NCI-H345 treated with DMSO at 0.1 percent for 48 hours (cell line): ENCODE measurements around the gene PACS1.
"Not testable (repeated sequence)": the region's sequence is repeated elsewhere in the genome, so short reads cannot be mapped to it uniquely, and the experiment has no call there.

Source experiments
- DNase-seq: peaks from one replicate; lab custom pipeline; 2025; ENCODE audit not compliant: unreplicated experiment; lab: John Stamatoyannopoulos, UW

Gene PACS1

DNA sequence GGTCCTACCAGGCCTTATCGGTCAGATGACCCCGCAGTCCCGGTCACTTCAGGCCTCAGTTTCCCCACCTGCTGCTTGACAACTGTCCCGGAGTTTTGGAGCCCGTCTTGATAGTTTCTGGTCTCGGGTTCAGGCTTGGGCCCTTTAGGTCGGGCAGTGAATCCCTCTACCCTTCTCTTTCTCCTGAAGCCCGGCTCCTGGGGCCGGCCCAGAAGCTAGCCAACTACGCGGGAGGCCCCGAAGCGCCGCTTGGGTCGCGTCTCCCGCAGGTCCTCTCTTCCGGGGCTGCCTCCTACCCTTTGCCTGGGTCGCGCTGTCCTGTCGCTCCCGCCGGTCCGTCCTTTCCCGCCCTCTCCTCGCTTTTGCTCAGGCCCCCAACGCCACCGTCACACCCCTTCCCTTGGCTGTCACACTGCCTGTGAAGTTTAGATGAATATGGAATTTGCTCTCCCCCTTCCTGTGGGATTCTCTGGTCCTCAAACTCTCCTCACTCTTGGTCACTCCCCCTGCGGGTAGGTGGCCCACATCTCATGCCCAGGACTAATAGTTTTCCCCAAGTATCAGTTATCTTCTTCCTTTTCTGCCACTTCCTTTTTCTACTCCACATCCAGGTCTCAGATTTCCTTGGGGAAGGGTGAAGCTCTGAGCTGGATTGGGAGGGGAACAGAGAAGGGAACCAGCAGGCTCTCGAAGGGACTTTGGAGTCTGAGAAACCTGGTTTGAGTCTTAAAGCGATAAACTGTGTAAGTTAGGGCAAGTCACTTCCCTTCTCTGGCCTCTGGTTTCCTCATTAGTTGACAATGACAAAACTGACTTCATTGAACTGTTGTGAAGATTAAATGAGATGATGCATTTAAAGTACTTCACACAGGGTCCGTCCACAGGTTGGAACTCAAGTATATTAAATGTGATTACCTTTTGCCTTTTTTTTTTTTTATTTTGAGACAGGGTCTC, 199.2 kb downstream of the PACS1 start:
- no peak for DNase-seq

GRCh38 chr11:66271816-66272215, 201.7 kb downstream of the PACS1 start:
- no peak for DNase-seq

- no peak for DNase-seq
Measured at GRCh38 chr11:66272596-66272995, 202.5 kb downstream of the PACS1 start.

DNA sequence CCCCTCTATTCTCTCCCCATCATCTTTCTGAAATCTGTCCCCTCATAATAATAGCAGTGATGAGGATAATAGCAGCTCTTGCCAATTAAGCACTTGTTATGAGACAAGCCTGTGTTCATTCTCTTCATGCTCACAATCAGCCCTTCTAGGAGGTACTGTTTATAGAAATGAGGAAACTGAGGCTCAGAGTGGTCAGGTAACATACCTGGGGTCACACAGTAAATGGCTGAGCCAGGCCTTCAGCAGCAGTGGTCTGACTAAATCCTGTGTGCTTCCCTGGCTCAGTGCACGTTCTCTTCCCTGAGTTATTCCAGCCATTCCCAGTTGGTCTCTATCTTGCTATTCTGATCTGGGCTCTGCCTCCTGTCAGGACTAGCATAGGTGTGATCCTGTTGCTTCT, 204.1 kb downstream of the PACS1 start:
- DNase-seq: no peak

- DNase-seq: no peak
Measured at GRCh38 chr11:66275396-66275795, 205.3 kb downstream of the PACS1 start.

DNA sequence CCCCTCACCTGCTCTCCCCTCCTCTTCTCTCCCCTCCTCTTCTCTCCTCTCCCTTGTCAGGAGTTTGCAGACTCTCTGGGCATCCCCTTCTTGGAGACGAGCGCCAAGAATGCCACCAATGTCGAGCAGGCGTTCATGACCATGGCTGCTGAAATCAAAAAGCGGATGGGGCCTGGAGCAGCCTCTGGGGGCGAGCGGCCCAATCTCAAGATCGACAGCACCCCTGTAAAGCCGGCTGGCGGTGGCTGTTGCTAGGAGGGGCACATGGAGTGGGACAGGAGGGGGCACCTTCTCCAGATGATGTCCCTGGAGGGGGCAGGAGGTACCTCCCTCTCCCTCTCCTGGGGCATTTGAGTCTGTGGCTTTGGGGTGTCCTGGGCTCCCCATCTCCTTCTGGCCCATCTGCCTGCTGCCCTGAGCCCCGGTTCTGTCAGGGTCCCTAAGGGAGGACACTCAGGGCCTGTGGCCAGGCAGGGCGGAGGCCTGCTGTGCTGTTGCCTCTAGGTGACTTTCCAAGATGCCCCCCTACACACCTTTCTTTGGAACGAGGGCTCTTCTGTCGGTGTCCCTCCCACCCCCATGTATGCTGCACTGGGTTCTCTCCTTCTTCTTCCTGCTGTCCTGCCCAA, 206.0 kb downstream of the PACS1 start:
- no peak for DNase-seq

- DNase-seq: not testable (repeated sequence)
Measured at GRCh38 chr11:66276619-66277018, 206.5 kb downstream of the PACS1 start.

GRCh38 chr11:66277064-66277463, 207.0 kb downstream of the PACS1 start:
- DNase-seq: not testable (repeated sequence)

- peak; percentile 33 for DNase-seq
Measured at GRCh38 chr11:66277471-66278362, 207.6 kb downstream of the PACS1 start, which contains the start of gene CNIH2. Gene CNIH2, plus strand, starts transcription at chr11:66278175. Its CDS starts 282 bp downstream, at chr11:66278457.

DNA sequence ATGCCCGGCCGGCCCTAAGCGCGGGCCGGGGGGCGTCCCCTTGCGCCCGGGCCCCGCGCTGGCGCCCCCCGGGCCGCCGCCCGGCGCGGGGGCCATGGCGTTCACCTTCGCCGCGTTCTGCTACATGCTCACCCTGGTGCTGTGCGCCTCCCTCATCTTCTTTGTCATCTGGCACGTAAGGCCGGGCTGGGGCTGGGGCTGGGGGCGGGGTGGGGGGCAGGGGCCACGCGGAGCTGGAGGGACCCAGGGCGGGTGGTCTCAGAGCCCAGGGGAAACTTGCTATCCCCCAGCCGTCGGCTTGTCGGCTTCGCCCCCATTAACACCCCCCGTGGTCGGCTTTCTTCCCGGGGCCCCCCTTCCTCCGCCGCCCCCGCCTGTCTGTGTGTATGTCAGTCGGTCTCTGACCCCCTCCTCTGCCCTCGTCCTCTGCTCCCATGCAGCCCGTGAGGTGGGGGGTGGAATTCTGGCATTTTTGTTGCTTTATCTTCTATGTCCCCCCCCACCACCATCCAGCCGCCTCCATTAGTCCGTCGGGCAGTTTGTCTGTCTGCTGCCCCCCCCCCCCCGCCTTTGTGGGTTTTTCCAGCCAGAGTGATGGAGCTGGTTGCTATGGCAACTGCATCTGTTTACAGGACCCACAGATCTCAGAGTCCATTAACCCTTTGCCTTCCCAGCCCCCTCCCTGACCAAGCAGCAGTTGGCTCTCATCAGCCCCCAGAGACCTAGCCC, 208.5 kb downstream of the PACS1 start:
- no peak for DNase-seq

DNA sequence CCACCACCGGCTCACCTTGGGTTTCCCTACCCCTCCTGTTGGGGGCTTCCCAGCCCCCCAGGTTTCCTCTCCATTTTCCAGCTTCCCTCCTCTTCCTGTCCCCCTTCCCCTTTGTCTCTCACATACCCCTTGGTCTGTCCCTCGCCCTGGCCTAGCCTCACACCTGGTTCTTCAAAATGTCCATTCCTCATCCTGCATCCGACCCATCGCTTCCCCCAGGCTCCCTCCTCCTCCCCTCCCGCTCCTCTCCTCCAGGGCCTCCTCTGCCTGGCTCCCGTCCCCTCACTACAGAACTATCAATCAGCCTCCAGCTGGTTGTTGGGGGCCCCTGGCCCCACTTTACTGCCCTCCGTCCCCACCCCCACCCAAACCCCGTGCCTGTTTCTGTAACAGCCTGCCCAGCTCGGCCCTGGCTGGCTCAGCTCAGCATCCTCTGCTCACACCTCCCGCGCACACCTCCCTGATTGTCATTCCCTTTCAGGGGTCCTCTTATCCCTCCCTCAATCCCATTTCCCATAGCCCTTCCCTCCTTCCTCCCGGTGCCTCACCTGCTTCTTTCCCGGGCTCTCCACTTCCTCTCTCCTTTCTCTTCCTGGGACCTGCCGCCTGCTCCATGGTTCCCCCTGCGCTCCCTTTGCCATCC, 209.1 kb downstream of the PACS1 start:
- no peak for DNase-seq

GRCh38 chr11:66280428-66280827, 210.4 kb downstream of the PACS1 start:
- DNase-seq: no peak

DNA sequence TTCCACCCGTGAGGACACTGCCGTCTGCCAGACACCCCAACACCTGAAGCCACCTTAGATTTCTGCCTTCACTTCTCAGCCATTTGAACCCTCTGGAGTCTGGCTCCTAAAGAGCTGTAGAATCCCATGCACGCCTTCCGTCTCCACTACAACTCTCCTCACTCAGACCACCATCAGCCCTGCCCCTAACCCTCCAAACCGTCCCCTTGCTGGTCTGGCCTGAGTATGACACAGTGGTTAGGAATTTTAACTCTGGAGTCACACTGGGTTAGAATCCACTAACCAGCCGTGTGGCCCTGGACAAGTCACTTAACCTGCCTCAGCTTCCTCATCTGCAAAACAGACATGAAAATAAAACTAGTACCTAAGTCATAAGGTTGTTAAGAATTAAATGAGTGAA, 210.9 kb downstream of the PACS1 start:
- DNase-seq: no peak

- DNase-seq: no peak
Measured at GRCh38 chr11:66281776-66282467, 211.8 kb downstream of the PACS1 start.

DNA sequence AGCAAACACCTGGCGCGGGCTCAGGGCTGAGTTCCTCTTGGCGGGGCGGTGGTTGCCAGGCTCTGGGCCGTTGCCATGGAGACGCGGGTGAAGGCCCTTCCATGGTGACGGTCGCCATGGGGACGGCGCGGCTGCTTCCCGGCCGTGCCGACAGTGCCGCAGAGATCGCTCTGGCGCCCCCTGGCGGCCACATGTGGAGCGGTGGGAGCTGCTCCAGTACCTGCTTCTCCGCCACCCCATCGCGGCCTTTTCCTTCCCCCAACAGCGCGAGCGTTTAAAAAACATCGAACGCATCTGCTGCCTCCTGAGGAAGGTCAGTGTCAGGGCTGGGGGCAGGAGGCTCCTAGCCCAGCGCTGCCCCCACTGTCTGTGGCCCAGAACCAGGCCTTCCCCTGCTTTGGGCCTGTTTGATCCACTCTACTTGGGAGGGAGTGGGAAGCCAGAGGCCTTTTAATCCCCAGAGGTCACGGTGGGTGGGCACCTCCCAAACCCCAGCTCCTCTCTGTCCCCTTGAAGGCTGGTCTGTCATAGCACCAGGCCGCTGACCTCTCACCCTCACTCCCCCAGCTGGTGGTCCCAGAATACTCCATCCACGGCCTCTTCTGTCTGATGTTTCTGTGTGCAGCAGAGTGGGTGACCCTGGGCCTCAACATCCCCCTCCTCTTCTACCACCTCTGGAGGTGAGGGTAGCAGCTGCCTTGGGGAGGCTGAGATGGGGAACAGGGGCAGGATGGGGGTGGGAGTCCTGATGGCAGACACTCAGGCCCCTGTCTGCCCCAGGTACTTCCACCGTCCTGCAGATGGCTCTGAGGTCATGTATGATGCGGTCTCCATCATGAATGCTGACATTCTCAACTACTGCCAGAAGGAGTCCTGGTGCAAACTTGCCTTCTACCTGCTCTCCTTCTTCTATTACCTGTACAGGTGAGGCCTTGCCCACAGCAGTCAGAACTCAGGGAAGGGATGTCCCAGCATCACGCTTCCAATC, 212.7 kb downstream of the PACS1 start:
- peak; percentile 94 for DNase-seq

DNA sequence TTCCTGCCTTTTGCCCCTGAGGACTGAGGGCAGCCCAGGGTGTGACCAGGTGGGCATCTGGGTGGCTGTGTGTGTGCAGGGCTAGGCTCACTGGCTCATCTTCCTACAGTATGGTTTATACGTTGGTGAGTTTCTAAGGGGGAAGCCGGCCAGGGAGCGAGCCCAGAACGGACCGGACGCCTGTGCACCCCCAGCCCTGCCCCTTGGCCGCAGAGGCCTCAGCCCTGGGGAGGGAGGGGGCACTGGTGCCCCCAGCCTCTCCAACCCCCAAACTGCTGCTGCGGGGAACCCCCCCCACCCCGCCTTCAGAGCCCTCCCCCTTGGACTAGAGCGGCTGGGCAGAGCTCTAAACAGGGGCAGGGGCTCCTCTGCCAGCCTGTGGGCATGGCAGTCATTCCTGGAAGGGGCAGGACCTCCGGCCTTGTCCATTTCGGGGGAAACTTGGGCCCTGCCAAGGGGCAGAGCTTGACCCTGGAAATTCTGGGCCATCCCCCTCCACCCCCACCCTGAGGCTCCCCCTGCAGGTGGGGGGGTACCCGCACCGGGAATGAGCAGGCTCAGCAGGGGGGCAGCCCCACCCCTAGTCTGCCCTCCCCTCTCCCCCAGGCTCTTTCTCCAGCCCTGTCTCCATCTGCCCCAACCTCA, 213.5 kb downstream of the PACS1 start:
- no peak for DNase-seq

- DNase-seq: no peak
Measured at GRCh38 chr11:66284526-66285078, 214.5 kb downstream of the PACS1 start.
